Mesenchymal stem cell (in vitro differentiated cells and primary cell): ENCODE measurements around the gene PID1.

Experiments
- DNase-seq: peaks from one replicate; pipeline ENCODE4 v3.0.0-alpha.2; 2013
- H2AFZ ChIP-seq: one replicate; pipeline ENCODE4 v1.6.1; 2013; ENCODE audit warnings: low read depth, mild to moderate bottlenecking, control low read depth, inconsistent platforms, low read length, moderate library complexity
- H2AK5ac ChIP-seq: 2 replicates; pipeline ENCODE4 v1.6.1; 2013; ENCODE audit warnings: low read length, moderate library complexity, mild to moderate bottlenecking, inconsistent platforms; ENCODE audit not compliant: severe bottlenecking
- H2BK120ac ChIP-seq: one replicate; pipeline ENCODE4 v1.6.1; 2013; ENCODE audit warnings: low read depth, mild to moderate bottlenecking, inconsistent platforms, low read length, moderate library complexity
- H2BK12ac ChIP-seq, 2 experiments: one replicate each; pipeline ENCODE4 v1.6.1; 2013; ENCODE audit warnings: inconsistent platforms in 2 of 2, low read length in 2 of 2, mild to moderate bottlenecking in 2 of 2, moderate library complexity in 2 of 2, control low read depth in 1 of 2
- H2BK15ac ChIP-seq: one replicate; pipeline ENCODE4 v1.6.1; 2013; ENCODE audit warnings: mild to moderate bottlenecking, low read depth, inconsistent platforms; ENCODE audit not compliant: poor library complexity, severe bottlenecking
- H2BK5ac ChIP-seq: 2 replicates; pipeline ENCODE4 v1.6.1; 2013; ENCODE audit warnings: low read depth, mild to moderate bottlenecking, low read length, control low read depth, inconsistent platforms; ENCODE audit not compliant: poor library complexity, severe bottlenecking
- H3K14ac ChIP-seq, 2 experiments: one replicate each; pipeline ENCODE4 v1.6.1; 2013; ENCODE audit warnings: inconsistent platforms in 2 of 2, low read length in 2 of 2, control low read depth in 1 of 2, mild to moderate bottlenecking in 1 of 2, moderate library complexity in 1 of 2
- H3K18ac ChIP-seq, 2 experiments: one replicate each; pipeline ENCODE4 v1.6.1; 2013; ENCODE audit warnings: inconsistent platforms in 2 of 2, low read length in 2 of 2, control low read depth in 1 of 2, low read depth in 1 of 2, mild to moderate bottlenecking in 1 of 2
- H3K23ac ChIP-seq, 2 experiments: one replicate each; pipeline ENCODE4 v1.6.1; 2013; ENCODE audit warnings: inconsistent platforms in 2 of 2, low read length in 2 of 2, mild to moderate bottlenecking in 2 of 2, moderate library complexity in 2 of 2, control low read depth in 1 of 2
- H3K27ac ChIP-seq: 2 replicates; pipeline ENCODE4 v1.5.1; 2013; ENCODE audit warnings: mild to moderate bottlenecking, moderate library complexity, low read length, control low read depth, inconsistent platforms; ENCODE audit not compliant: poor library complexity, severe bottlenecking
- H3K27me3 ChIP-seq, 2 experiments: 2 replicates each; pipeline versions ENCODE4 v1.6.1 to v1.7.0; 2013; ENCODE audit warnings: low read length in 2 of 2, mild to moderate bottlenecking in 2 of 2, moderate library complexity in 2 of 2, control low read depth in 1 of 2, inconsistent platforms in 1 of 2; ENCODE audit not compliant: control insufficient read depth in 1 of 2, insufficient read depth in 1 of 2
- H3K36me3 ChIP-seq, 2 experiments: 2 replicates each; pipeline versions ENCODE4 v1.6.1 to v1.7.0; 2013; ENCODE audit warnings: low read length in 2 of 2, control low read depth in 1 of 2, inconsistent platforms in 1 of 2, low read depth in 1 of 2, mild to moderate bottlenecking in 1 of 2; ENCODE audit not compliant: insufficient read depth in 2 of 2, control insufficient read depth in 1 of 2
- H3K4ac ChIP-seq, 2 experiments: one replicate each; pipeline ENCODE4 v1.6.1; 2013; ENCODE audit warnings: inconsistent platforms in 2 of 2, low read length in 2 of 2, mild to moderate bottlenecking in 2 of 2, moderate library complexity in 2 of 2, control low read depth in 1 of 2, low read depth in 1 of 2
- H3K4me1 ChIP-seq: 2 replicates; pipeline ENCODE4 v1.6.1; 2013; ENCODE audit warnings: low read depth, low read length, control low read depth; ENCODE audit not compliant: control insufficient read depth, insufficient read depth
- H3K4me2 ChIP-seq: 2 replicates; pipeline ENCODE4 v1.6.1; 2013; ENCODE audit warnings: low read length, mild to moderate bottlenecking, inconsistent platforms; ENCODE audit not compliant: poor library complexity, severe bottlenecking
- H3K4me3 ChIP-seq, 2 experiments: 2 replicates each; pipeline versions ENCODE4 v1.5.1 to v1.7.0; 2013; ENCODE audit warnings: low read length in 2 of 2, mild to moderate bottlenecking in 2 of 2, control low read depth in 1 of 2, low read depth in 1 of 2; ENCODE audit not compliant: insufficient read depth in 1 of 2
- H3K79me1 ChIP-seq: replicated peaks from 2 replicates; pipeline ENCODE4 v1.6.1; 2013; ENCODE audit warnings: mild to moderate bottlenecking, control low read depth, low read length, inconsistent platforms; ENCODE audit not compliant: poor library complexity, severe bottlenecking
- H3K9ac ChIP-seq: 2 replicates; pipeline ENCODE4 v1.7.0; 2013; ENCODE audit warnings: mild to moderate bottlenecking, low read length, moderate library complexity
- H3K9me3 ChIP-seq: 2 replicates; pipeline ENCODE4 v1.7.0; 2013; ENCODE audit warnings: mild to moderate bottlenecking, low read length; ENCODE audit not compliant: control insufficient read depth
- H4K8ac ChIP-seq: one replicate; pipeline ENCODE4 v1.6.1; 2013; ENCODE audit warnings: inconsistent platforms, mild to moderate bottlenecking, low read length, moderate library complexity
- H4K91ac ChIP-seq: one replicate; pipeline ENCODE4 v1.6.1; 2013; ENCODE audit warnings: mild to moderate bottlenecking, low read length, inconsistent platforms
- WGBS: methylation state at CpG from one replicate; pipeline ENCODE4 v1.1.7; 2013; ENCODE audit warnings: mixed read lengths; 5-methylcytosine and 5-hydroxymethylcytosine counted together

Gene PID1

DNA sequence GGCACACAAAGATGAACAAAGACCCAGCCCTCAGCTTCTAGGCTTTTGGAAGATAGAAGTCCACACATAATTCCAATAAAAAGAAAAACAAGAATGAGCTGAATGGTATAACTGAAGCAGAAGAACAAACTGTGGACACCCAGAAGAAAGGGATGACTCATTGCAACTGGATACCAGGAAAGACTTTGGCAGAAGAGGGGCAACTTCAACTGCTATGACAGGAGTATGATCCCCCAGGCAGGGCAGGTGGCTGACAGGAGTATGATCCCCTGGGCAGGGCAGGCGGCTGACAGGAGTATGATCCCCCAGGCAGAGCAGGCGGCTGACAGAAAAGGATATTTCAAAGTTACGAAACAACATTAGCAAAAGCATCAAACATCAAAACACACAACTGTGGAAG, 21.6 kb downstream of the PID1 start:
- no peak overlapping the region for H4K8ac ChIP-seq
- H3K4ac ChIP-seq: no peak overlapping the region
- no peak overlapping the region for H2AK5ac ChIP-seq
- H3K4me3 ChIP-seq: no peak overlapping the region
- no peaks in the 10 kb centered on the region for H3K36me3 ChIP-seq
- H3K4me2 ChIP-seq: no peak overlapping the region
- no peak overlapping the region for H2BK15ac ChIP-seq
- H3K79me1 ChIP-seq: no peaks in the 10 kb centered on the region
- no peak overlapping the region for H4K91ac ChIP-seq
- H2BK120ac ChIP-seq: no peak overlapping the region
- no peak overlapping the region for H3K18ac ChIP-seq
- no peaks in the 10 kb centered on the region for H3K27me3 ChIP-seq
- H2AFZ ChIP-seq: no peak overlapping the region
- no peaks in the 10 kb centered on the region for H3K4me1 ChIP-seq
- DNase-seq: no peak
- H3K9me3 ChIP-seq: no peaks in the 10 kb centered on the region
- H3K9ac ChIP-seq: no peak overlapping the region
- H3K23ac ChIP-seq: no peak overlapping the region
- WGBS: no CpG with 5 or more reads among the region's 3 CpGs
- H3K27ac ChIP-seq: no peak overlapping the region
- H2BK5ac ChIP-seq: no peak overlapping the region
- H3K14ac ChIP-seq: no peak overlapping the region
- no peak overlapping the region for H2BK12ac ChIP-seq

DNA sequence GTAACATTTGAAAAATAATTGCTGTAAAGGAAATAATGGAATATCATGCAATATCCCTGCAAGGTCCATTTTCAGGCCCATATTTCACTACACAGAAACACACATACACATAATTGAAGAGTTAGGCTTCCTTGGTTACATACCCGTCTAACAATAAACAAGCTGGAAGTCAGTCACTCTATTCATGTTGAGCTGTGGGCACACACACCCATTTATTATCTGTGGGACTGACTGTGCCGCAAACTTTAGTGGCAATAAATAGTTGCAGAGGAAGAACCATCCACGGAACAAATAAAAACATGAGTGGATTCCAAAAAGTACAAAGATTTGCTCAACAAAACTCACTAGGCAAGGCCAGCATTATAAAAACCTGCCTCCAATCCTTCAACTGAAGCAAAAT, 24.8 kb downstream of the PID1 start:
- Histone ChIP-seq H2BK120ac (no peak overlapping the region), H3K14ac (no peak overlapping the region), H4K91ac (no peak overlapping the region), H2BK15ac (no peak overlapping the region), H4K8ac (no peak overlapping the region), H2AFZ (no peak overlapping the region), H3K9ac (no peak overlapping the region), H3K36me3 (no peaks in the 10 kb centered on the region), H3K4me2 (no peak overlapping the region), H3K4me1 (no peaks in the 10 kb centered on the region), H3K27ac (no peak overlapping the region), H3K9me3 (peaks cover 14% of the 10 kb centered on the region), H2AK5ac (no peak overlapping the region), H2BK12ac (no peak overlapping the region), H3K23ac (no peak overlapping the region), H2BK5ac (no peak overlapping the region), H3K18ac (no peak overlapping the region), H3K79me1 (no peaks in the 10 kb centered on the region), H3K4me3 (no peak overlapping the region), H3K4ac (no peak overlapping the region), H3K27me3 (no peaks in the 10 kb centered on the region)
- no peak for DNase-seq
- 89% methylated on average over 3 of the region's 3 CpGs for WGBS

DNA sequence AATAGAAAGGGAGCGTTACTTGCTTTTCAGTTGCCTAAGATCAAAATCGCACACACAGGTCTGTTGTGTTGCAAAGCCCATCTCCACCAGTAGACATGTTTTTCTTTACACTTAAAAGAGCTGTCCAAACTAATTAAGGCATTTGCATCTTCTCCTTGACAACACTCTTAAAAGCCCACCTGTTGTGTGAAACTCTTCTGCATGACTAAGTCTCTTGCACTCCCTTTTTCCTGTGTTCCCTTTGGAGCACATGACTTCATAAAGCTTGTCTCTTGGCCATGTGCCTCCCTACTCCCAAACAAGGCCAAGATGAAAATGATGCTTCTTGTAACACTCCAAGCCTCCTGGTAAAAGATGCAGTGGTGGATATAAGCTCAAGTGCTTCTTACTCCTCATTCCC, 26.1 kb downstream of the PID1 start:
- no peak overlapping the region for H2AK5ac ChIP-seq
- no peak overlapping the region for H4K91ac ChIP-seq
- 86% methylated on average over 2 of the region's 2 CpGs for WGBS

DNA sequence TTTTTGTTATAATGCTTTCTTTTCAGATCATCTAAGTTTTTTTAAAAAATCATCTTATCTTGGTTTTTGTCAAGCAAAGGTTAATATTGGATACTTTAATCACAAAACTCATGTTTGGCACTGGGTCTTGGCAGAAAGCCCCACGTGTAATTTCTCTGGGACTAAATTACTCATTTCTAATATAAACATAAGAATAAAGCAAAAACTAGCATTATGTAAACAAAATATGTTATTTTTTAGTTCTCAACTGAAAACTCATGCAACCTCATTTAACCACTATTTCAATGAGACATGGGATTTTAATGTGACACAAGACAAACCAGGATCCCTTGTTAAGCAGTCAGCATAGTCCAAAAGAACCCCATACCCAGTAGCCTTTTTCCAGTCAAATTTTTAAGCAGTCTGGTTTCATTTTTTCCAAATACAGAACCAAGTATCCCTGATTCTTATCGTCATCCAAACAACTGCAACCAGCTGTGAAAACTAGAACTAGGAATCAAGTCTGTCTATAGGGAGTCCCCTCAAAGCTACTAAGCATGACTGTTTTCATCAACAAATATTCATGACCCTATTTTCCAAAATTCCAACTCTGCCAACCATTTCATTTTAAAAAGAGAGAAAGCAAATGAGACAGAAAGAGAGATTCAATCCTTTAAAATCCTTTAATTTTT, 27.1 kb downstream of the PID1 start:
- H3K4me1 ChIP-seq: no peaks in the 10 kb centered on the region
- H3K79me1 ChIP-seq: no peaks in the 10 kb centered on the region
- no peak overlapping the region for H4K91ac ChIP-seq
- H3K9ac ChIP-seq: no peak overlapping the region
- no peak overlapping the region for H3K4ac ChIP-seq
- H3K9me3 ChIP-seq: peaks cover 36% of the 10 kb centered on the region
- 83% methylated on average over 1 of the region's 2 CpGs for WGBS
- H2AFZ ChIP-seq: no peak overlapping the region
- no peak overlapping the region for H2BK120ac ChIP-seq
- no peak overlapping the region for H3K23ac ChIP-seq
- H2BK15ac ChIP-seq: no peak overlapping the region
- H4K8ac ChIP-seq: no peak overlapping the region
- no peak overlapping the region for H3K18ac ChIP-seq
- no peaks in the 10 kb centered on the region for H3K27me3 ChIP-seq
- no peak for DNase-seq
- H2BK5ac ChIP-seq: no peak overlapping the region
- H3K4me3 ChIP-seq: no peak overlapping the region
- H2BK12ac ChIP-seq: no peak overlapping the region
- H3K36me3 ChIP-seq: no peaks in the 10 kb centered on the region
- no peak overlapping the region for H2AK5ac ChIP-seq
- H3K14ac ChIP-seq: no peak overlapping the region
- no peak overlapping the region for H3K4me2 ChIP-seq
- no peak overlapping the region for H3K27ac ChIP-seq

More for the DNA sequence above, 26.1 kb downstream of the PID1 start:
- peaks cover 28% of the 10 kb centered on the region for H3K9me3 ChIP-seq
- no peak overlapping the region for H2BK12ac ChIP-seq
- H2BK5ac ChIP-seq: no peak overlapping the region
- no peak overlapping the region for H3K4me2 ChIP-seq
- H3K14ac ChIP-seq: no peak overlapping the region
- H3K4ac ChIP-seq: no peak overlapping the region
- H3K18ac ChIP-seq: no peak overlapping the region
- no peaks in the 10 kb centered on the region for H3K36me3 ChIP-seq
- H2AFZ ChIP-seq: no peak overlapping the region
- no peaks in the 10 kb centered on the region for H3K27me3 ChIP-seq
- DNase-seq: no peak
- H3K4me3 ChIP-seq: no peak overlapping the region
- H4K8ac ChIP-seq: no peak overlapping the region
- no peak overlapping the region for H3K23ac ChIP-seq
- no peak overlapping the region for H2BK120ac ChIP-seq
- H3K27ac ChIP-seq: no peak overlapping the region
- no peak overlapping the region for H2BK15ac ChIP-seq
- no peaks in the 10 kb centered on the region for H3K4me1 ChIP-seq
- H3K9ac ChIP-seq: no peak overlapping the region
- H3K79me1 ChIP-seq: no peaks in the 10 kb centered on the region
